GM18502 (cell line): ENCODE results near the gene KIAA1217.

ENCODE experiments used
- ATAC-seq: cut with Tn5 transposase; IDR thresholded peaks from one replicate; pipeline ENCODE4 v1.9.1; 2021; ENCODE audit warnings: mild to moderate bottlenecking; ENCODE audit not compliant: unreplicated experiment, poor library complexity

KIAA1217 gene

DNA sequence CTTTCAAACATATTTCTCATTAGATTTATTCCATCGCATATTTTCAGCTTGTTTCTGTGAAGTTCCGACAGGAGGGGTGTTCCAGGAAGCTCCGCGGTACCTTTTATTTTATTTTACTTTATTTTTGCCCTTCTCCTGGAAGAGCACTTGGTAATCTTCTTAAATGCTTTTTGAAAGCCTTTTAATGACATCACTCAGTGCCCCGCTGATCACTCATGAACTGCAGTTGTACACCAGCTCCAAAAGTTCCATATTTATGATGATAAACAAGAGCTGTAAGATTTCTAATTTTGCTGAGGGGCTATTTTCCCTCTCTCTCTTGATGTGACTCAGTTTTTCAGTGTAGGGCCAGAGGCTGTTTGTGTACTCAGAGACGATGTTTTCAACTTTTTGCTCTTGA, 144.4 kb downstream of the KIAA1217 start:
- ATAC-seq: no peak

DNA sequence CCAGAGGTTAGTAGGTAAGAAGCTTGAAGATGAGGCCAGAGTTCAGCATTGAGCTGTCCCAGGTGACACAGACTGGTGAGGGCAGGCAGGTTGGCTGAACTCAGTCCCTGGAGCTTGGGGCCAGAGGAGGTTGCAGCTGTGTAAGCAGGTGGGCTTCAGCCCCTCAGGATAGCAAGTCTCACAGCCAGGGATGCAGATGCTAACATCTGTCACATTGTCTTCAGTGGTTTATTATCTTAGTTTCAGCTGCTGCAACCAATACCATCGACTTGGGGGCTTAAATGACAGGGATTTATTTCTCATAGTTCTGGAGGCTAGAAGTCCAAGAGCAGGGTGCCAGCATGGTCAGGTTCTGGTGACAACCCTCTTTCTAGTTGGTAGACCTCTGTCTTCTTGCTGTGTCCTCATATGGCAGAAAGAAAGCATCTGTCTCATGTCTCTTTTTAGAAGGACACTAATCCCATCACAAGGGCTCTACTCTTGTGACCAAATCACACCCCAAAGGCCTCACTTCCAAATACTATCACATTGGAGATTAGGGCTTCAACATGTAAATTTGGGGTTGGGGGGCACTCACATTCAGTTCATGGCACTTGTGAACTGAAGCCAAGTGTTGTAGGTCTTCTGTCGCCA, 146.2 kb downstream of the KIAA1217 start:
- ATAC-seq: no peak

DNA sequence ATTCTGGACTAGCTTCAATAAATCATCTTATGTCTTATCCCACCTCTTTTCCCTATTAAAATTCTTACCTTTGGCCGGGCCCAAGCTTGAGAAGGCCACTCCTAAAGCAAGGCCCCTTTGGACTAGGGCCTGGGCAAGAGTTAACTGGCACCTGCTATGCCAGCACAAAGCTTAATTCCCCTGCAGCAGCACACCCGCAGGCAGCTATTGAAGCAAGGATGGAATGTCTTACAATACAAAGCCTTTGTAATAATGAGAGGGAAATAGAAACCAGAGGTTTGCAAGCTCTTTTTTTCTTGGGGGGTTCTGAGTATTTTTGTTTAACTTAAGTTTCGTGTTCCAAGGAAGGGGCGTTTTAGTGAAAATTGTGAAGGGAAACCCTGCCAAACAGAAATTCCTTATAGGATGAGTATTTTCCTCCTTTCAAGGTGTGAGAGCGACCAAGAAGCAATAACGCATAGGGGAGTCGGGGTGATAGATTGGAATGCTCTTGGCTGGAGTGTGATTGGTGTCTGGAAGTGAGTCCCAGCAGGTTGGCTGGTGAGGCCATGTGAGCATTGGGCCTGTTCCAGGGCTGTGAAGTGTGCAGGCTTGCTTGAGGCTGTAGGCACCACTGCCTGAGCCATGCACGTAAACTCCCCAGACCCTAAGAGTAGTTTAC, 148.5 kb downstream of the KIAA1217 start:
- ATAC-seq: no peak

DNA sequence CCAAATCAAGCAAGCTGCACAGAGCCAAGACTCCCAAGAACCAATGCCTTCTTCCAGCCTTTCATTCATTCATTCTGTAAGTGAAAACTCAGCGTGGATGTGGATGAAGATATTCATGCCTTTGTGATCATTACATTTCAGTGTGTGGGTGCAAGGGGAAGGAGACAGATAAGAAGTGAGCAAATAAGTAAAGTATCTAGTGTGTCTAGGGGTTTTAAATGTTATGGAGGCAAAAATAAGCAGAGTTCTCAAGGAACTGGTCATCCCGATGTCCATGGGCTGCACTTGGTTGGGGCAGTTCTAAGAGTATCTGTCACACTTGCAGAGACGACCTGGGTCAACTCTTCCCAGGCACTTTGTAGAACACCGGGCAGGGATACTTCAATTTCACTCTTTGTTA, 149.1 kb downstream of the KIAA1217 start:
- no peak for ATAC-seq

DNA sequence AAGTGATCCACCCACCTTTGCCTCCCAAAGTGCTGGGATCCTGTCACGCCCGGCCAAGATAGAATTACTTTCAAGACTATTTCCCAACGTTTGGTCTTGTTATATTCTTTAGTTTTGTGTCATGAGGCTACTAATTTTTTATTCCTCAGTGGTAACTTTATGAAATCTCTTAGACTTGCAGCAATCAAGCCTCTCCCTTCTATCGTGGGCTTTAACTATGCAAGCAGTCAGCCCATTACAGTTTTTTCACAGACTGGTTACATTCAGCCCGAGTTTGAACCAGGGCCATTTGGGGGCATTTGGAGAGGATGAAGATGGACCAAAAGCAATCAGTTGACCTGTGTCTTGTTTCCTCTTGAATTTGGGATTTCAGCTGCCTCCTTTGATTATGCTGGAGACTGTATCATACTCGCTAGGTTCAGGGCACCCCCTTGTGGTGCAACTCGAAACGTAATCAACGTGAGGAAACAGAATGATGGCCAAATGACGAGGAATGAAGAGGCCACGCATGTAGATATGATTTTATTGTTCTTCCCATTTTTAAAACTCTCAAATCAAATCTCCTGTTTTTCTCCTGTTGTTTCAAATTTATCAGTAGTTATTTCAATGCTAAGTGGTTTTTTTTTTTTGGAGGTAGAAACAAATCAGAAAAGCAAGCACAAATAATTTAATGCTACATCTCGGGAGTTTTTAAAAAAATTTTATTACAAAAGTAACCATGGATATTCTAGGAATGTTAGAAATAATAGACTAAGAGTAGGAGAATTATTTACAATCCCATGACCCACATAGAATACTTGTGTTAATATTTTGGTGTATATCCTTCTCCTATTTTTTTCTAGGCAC, 151.6 kb downstream of the KIAA1217 start:
- peak; percentile 89 for ATAC-seq

DNA sequence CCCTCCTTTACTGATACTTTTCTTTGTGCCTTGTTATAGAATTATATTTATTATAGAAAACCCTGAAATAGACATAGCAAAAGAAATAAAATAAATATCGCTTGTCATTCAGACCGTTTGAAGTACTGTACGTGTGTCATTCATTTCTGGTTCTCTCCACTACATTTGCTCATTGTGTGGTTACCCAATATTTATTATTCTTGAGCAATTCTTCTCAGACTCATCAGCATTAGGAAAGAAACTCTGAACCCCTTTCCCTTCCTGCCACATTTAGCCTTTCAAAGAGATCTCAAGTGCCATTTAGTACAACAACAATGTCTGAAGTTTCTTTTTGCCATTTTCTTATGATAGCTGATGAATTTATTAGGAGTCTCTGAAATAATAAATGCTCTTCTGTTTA, 154.1 kb downstream of the KIAA1217 start:
- no peak for ATAC-seq

DNA sequence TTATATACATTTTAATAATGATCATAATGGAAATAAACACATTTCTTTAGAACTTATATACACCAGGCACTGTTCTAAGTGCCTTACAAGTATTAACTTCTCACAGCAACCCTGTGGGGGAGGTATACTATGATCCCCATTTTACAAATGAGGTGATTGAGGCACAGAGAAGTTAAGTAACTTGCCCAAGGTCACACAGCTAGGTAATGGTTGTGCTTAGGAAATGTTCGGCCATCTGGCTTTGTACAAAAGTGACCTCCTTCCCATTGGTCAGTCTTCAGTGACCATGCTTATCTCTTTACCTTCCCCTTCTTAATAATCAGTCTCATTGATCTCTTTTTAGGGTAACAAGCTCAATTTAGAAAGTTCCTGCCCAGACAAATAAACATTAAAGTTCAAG, 158.8 kb downstream of the KIAA1217 start:
- no peak for ATAC-seq

DNA sequence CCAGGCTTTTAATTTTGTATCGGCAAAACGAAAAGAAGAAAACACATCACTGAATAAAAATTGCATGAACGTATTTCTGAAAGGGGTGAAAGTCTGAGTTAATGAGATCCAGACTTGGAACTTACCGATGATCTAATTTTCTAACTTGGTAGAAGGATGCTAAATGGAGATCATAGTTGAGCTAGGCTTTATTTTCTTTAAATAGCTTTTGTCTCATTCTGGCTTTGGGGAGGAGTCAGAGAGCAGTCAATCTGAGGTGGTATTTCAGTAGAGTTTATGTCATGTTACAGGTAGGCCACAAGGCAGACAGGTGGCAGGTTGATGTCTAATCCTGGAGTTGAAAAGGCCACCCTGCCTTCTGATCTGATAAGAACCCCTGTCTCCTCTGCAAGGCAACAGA, 161.9 kb downstream of the KIAA1217 start:
- no peak for ATAC-seq

DNA sequence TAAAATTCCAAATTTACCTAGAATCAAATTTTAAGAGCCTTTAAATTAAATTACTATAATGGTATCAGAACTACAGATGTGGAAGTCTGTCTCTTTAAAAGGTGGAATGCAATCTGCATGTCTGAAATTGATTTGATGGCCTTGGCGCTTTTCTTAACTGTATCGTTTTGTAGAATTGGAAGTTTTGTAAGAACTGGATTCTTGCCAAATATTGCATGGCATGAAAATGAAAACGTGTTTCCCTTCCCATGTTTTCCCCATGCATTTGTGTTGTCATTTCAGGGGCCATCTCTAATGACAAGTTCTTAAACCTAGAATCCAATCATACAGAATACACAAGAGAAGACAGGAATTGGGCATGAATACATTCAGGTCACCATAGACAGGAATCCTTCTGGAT, 162.5 kb downstream of the KIAA1217 start:
- ATAC-seq: no peak

DNA sequence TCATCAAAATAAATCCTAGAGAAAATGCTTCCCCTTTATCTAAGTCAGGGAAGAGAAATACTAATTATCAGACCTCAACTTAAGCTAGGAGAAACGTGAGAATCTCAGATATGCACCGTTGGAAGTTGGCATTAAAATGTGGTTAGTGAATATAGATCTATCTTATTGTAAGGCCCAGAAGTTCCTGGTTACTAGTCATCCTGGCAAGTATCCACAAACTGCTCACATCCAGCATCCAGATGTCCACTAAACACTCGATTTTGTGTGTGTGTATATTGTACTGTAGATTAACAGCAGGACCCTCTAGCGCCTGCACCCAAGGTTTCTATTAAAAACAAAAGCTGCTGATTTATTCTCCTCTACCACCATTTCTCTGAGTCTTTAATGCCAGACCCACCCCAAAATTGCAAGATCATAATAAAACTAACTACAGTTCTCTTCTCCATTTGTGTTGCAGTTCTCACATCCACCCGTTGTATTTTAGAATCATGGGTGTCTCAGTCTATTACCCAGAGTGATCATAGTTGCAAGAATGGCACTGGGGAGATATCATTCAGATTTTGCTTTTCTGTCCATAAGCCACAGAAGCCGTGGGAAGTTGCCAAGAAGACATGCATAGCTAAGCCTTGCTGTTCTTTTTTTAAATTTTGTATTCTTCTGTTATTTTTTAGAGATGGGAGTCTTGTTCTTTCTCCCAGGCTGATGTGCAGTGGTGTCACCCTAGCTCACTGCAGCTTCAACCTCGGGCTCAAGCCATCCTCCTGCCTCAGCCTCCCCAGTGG, 165.4 kb downstream of the KIAA1217 start:
- ATAC-seq: no peak

DNA sequence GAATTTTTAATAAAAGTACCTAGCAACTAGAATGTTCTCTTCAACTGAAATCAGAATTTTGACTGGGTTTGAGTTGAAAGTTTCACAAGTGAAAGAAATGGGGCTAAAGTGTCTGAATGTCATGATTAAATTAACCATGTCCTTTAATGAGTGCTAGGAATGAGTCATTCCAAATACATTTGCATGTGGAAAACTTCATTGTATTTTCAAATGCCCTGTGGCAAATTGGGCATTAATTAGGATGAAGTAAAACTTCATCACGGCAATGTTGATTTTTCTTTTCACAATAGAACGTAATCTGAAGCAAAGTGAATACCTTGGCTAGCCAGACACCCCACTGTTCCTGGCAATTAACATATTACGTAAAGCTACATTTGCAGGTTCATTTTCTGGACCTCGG, 166.6 kb downstream of the KIAA1217 start:
- ATAC-seq: no peak

DNA sequence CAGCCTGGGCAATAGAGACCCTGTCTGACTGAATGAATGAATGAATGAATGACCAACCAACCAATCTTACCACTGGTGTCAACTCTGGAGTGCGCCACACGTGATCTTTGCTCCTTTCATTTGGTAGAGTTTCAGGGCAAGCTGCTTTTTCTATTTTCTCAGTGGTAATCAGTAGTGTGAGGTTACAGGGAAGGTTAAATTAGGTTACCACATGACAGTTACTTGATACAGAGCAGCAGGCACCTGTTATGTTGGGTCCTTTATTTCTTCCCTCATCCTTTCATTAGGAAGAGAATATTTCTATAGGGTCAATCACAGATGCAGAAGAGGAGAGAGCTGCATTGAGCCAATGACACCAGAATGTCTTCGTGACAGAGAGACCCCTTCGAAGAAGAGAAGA, 167.8 kb downstream of the KIAA1217 start:
- no peak for ATAC-seq

DNA sequence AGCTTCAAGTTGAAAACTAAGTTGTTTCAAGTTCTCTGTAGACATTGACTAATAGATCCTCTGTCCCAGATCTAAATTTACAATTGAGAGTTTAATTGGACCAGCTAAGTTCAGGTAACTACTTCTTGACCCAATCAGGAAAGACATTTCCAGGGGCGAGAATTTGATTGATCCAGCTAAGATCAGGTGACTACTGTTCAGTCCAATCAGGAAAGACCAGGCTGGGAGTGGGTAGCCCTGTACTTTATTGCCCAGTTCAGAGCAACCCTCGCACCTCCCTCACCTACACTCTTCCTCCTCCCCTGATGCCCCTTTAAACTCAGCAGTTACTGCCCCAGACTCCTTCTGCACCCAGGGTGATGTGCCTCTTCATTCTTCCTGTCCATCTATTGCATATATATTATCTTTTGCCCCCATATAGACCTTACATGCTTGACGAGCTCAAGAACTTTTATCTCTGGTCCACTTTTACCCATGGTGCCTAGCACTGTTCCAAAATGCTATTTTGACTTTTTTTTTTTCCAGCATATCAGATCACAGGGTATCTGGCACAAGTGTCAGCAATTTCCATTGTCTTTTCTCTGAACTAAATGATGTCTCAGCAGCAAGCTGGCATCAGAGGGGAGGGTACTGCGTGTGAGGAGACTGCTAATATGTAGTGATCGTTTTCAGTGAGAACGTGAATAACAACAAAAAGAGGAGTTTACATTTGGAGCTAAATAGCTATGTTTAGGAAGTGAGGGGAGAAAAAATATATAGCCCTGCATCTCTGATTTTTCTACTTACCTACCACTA, 169.4 kb downstream of the KIAA1217 start:
- ATAC-seq: no peak

DNA sequence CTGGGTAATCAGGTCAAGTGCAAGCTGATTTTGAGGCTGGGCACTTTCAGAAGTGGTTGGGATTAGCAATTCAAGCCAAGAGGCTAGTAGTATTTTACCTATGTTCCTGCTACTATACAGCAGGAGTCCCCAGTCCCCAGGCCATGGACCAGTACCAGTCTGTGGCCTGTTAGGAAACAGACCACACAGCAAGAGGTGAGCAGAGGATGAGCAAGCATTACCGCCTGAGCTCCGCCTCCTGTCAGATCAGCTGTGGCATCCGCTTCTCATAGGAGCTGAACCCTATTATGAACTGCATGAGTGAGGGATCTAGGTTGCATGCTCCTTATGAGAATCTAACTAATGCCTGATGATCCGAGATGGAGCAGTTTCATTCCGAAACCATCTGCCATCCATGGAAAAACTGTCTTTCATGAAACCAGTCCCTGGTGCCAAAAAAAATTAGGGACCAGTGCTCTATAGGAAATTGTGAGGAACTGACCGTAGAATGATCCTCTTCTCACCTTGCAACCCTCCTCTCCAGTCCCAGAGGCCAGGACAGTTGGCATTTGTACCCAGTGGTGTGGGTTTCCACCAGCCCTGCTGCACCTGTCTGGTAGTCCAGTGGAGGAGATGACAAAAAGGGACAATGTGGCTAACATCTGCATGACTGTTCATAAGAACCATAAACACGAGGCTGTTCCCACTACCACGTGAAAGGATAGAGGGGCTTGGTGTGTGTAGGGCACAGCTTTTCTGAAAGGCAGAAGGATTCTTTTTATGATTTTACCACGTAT, 172.5 kb downstream of the KIAA1217 start:
- ATAC-seq: no peak

DNA sequence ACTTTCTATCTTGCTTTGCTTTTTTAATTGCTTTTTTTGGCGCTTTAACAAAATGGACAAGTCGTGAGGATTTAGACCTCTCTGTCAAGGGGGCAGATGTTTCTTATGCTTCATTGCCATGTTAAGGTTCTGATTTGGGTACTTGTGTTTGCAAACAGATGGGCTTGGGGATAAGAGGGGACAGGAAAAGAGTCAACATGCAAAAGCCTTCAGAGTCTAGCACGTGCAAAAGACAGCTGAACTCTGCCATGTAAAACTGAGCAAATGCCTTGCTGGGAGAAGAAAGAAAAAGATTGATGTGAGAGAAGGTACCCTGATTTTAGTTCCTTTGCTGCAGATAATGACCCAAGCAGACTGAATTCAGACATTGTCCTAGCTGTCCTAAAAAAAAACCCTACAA, 173.1 kb downstream of the KIAA1217 start:
- ATAC-seq: peak; percentile 14

DNA sequence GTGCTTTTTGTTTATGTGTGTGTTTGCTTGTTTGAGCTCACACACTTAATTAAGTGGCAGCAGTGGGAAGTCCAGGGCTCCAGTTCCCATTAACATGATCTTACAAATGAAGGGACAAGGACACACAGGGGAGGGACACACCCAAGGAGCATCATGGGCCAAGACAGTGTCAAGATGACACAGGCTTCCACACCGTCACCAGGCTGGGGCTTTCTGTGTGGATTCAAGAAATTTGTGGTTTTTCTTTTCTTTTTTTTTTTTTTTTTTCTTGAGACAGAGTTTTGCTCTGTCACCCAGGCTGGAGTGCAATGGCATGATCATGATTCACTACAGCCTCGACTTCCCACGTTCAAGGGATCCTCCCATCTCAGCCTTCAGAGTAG, 173.6 kb downstream of the KIAA1217 start:
- ATAC-seq: peak; percentile 28

DNA sequence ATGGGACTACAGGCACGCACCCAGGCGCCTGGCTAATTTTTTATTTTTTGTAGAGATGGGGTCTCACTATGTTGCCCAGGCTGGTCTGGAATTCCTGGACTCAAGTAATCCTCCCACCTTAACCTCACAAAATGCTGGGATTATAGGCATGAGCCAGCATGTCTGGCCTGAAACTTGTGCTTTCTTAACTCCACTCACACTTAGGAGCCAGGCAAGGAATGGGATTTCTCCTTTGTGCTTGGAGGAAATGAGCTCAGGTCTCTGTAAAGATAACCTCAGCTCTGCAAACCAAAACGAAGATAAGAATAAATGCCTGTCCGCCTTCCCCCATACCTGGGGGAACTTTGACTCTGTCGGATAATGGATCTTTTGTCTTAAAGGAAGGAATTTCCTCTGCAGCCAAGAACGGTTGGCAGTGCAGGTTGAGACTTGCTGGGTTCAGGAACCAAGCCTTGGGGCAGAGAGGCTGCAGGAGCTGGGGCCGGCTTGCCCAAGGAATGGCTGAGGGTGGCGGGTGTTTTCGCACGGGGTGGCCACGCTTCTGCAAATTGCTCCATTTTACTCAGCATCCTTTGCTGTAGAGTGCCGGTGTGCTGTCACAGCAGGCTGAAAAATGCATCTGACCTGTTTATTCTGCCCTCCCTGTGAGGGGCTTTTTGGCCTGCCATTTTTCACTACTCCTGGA, 174.2 kb downstream of the KIAA1217 start:
- peak; percentile 64 for ATAC-seq

DNA sequence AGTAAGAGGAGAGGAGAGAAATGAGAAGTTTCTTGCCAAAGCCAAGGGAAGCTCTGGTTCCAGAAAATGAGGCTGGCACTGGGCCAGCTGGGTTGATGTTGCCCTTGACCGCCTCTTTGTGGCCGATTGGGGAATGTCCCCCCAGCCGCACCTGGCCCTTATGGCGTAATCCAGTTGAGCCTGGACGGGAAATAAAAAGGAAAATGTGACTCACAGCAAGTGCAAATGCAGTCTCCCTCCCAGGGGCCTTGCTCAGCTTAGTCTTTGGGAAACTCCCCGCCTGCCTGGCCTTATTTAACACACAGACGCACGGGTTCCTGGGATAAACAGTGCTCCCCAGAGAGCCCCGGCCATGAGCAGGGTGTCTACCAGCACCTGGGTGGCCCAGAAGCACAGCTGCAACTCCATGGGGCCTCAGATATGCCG, 174.8 kb downstream of the KIAA1217 start:
- ATAC-seq: peak; percentile 81

DNA sequence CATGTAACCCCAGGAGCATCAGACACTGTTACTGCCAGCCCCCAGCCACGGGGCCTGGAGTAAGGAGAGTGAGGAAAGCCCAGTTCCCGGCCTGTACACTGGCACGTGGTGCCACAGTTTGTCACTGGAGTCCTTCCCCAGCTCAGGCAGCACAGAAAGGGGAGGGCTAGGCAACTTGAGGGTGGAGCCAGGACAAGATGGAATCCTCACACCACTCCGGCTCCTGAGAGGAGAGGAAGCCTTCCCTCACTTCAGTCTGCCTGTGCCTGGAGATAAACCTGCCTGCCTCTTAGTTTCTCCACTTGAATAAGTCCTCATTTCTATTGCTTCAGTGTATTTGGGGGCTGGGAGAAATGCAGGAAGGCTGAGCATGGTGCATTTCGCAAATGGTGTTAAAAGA, 176.0 kb downstream of the KIAA1217 start:
- no peak for ATAC-seq
